Stimulated activated CD8-positive, alpha-beta memory T cell treated with anti-CD3 and anti-CD28 coated beads, Interleukin-7, amount 100 ng/mL, for 1 hour (primary cell): Measurements from ENCODE around the gene TTC28.

Experiments
- DNase-seq, 2 donors: peaks; one replicate each; pipeline ENCODE4 v3.0.0-alpha.2; 2020; ENCODE audit warnings: low read depth in 2 of 2

The TTC28 gene

GRCh38 chr22:27988704-27989103 is 690.9 kb downstream of the TTC28 start:
- no peak for DNase-seq

- DNase-seq = no peak
Measured at GRCh38 chr22:27987557-27987956, 692.1 kb downstream of the TTC28 start.

GRCh38 chr22:27986937-27987336 is 692.7 kb downstream of the TTC28 start:
- DNase-seq = no peak

- no peak for DNase-seq
Measured at GRCh38 chr22:27986459-27986858, 693.2 kb downstream of the TTC28 start.

- no peak for DNase-seq
Measured at GRCh38 chr22:27985323-27986275, 694.0 kb downstream of the TTC28 start.

GRCh38 chr22:27984723-27985122 is 694.9 kb downstream of the TTC28 start:
- no peak for DNase-seq

- no peak for DNase-seq
Measured at GRCh38 chr22:27984001-27984695, 695.5 kb downstream of the TTC28 start.

GRCh38 chr22:27983361-27983791 is 696.3 kb downstream of the TTC28 start:
- DNase-seq = no peak

- DNase-seq = no peak
Measured at GRCh38 chr22:27982630-27983180, 696.9 kb downstream of the TTC28 start.

- no peak for DNase-seq
Measured at GRCh38 chr22:27982106-27982505, 697.5 kb downstream of the TTC28 start.

- no peak for DNase-seq
Measured at GRCh38 chr22:27980424-27981148, 699.1 kb downstream of the TTC28 start.

- no peak for DNase-seq
Measured at GRCh38 chr22:27978802-27979201, 700.8 kb downstream of the TTC28 start.

GRCh38 chr22:27978317-27978716 is 701.3 kb downstream of the TTC28 start:
- no peak for DNase-seq

GRCh38 chr22:27976586-27976985 is 703.1 kb downstream of the TTC28 start:
- no peak for DNase-seq

GRCh38 chr22:27975381-27976013 is 704.1 kb downstream of the TTC28 start:
- no peak for DNase-seq

- no peak for DNase-seq
Measured at GRCh38 chr22:27973846-27974245, 705.8 kb downstream of the TTC28 start.

- no peak for DNase-seq
Measured at GRCh38 chr22:27972732-27973698, 706.6 kb downstream of the TTC28 start.

GRCh38 chr22:27971926-27972325 is 707.7 kb downstream of the TTC28 start:
- DNase-seq = no peak

- DNase-seq = no peak
Measured at GRCh38 chr22:27970596-27971220, 708.9 kb downstream of the TTC28 start.
